SK-N-SH (cell line): ENCODE results near the gene ASCC2. TPM values are rescaled to one million over a fixed set of nuclear protein-coding genes. Genes with fewer than 3 reads are reported as not detected.

ENCODE experiments used
- CTCF ChIA-PET: fragments of 300-600, 350-600 bp; formaldehyde crosslinking; extraction: SDS; loops from one replicate; lab custom pipeline; 2021; lab: Yijun Ruan, JAX
- POLR2A ChIA-PET: fragments of 350-600 bp; sonication (Branson Sonifier 250); formaldehyde crosslinking; extraction: SDS; loops from one replicate; lab custom pipeline; 2020; ENCODE audit warnings: antibody characterized with exemption, inconsistent platforms; lab: Yijun Ruan, JAX
- DNase-seq: peaks from one replicate; pipeline ENCODE4 v3.0.0; 2012
- H2AFZ ChIP-seq: fragments of 200-600 bp; sonication (generic); 2 replicates; pipeline ENCODE4 v1.8.1; 2016; ENCODE audit warnings: antibody characterized with exemption, mild to moderate bottlenecking, low read depth
- H3F3A ChIP-seq: fragments of 200-600 bp; sonication (generic); replicated peaks from 2 replicates; pipeline ENCODE3; 2016; ENCODE audit warnings: antibody characterized with exemption, mild to moderate bottlenecking; ENCODE audit not compliant: insufficient read depth
- H3K27ac ChIP-seq, 2 experiments: fragments of 200-500 bp in 1 of 2; fragments of 200-600 bp in 1 of 2; sonication (Bioruptor generic) in 1 of 2; sonication (generic), shearing (Covaris generic) in 1 of 2; 2 replicates each; pipeline versions ENCODE4 v1.5.1 to v1.6.1; 2014 to 2016; ENCODE audit warnings: low read depth in 2 of 2, inconsistent platforms in 1 of 2, low read length in 1 of 2, mild to moderate bottlenecking in 1 of 2, mixed read lengths in 1 of 2
- H3K27me3 ChIP-seq: fragments of 200-600 bp; sonication (generic), shearing (Covaris generic); 2 replicates; pipeline ENCODE4 v1.6.1; 2016; ENCODE audit warnings: mixed run types; ENCODE audit not compliant: insufficient read depth
- H3K36me3 ChIP-seq, 2 experiments: fragments of 200-500 bp in 1 of 2; fragments of 200-600 bp in 1 of 2; sonication (Bioruptor generic) in 1 of 2; sonication (generic) in 1 of 2; replicated peaks in 1 of 2; 2 replicates each; pipeline versions ENCODE3 to v1.5.1; 2014 to 2016; ENCODE audit warnings: low read length in 1 of 2, mild to moderate bottlenecking in 1 of 2; ENCODE audit not compliant: insufficient read depth in 2 of 2, control insufficient read depth in 1 of 2
- H3K4me1 ChIP-seq, 2 experiments: fragments of 200-500 bp in 1 of 2; fragments of 200-600 bp in 1 of 2; sonication (Bioruptor generic) in 1 of 2; sonication (generic), shearing (Covaris generic) in 1 of 2; 2 replicates each; pipeline versions ENCODE4 v1.5.1 to v1.6.1; 2014 to 2016; ENCODE audit warnings: low read depth in 1 of 2, low read length in 1 of 2, mixed run types in 1 of 2; ENCODE audit not compliant: insufficient read depth in 2 of 2, control insufficient read depth in 1 of 2
- H3K4me2 ChIP-seq: fragments of 200-600 bp; sonication (generic), shearing (Covaris generic); 2 replicates; pipeline ENCODE4 v1.6.1; 2017; ENCODE audit warnings: mixed run types
- H3K4me3 ChIP-seq, 2 experiments: fragments of 200-500 bp in 1 of 2; fragments of 200-600 bp in 1 of 2; sonication (Bioruptor generic) in 1 of 2; sonication (generic), shearing (Covaris generic) in 1 of 2; 2 replicates each; pipeline versions ENCODE4 v1.5.1 to v1.8.1; 2014 to 2016; ENCODE audit warnings: low read depth in 2 of 2, inconsistent platforms in 1 of 2, low read length in 1 of 2, mild to moderate bottlenecking in 1 of 2, mixed read lengths in 1 of 2, moderate library complexity in 1 of 2
- H3K79me2 ChIP-seq: fragments of 200-600 bp; sonication (generic); 2 replicates; pipeline ENCODE4 v1.8.1; 2017; ENCODE audit warnings: mild to moderate bottlenecking; ENCODE audit not compliant: insufficient read depth
- H3K9ac ChIP-seq: fragments of 200-600 bp; sonication (generic); 2 replicates; pipeline ENCODE4 v1.6.1; 2017; ENCODE audit warnings: mixed run types
- H3K9me2 ChIP-seq: fragments of 200-600 bp; sonication (generic); 2 replicates; pipeline ENCODE4 v1.6.1; 2017; ENCODE audit warnings: mixed run types
- H3K9me3 ChIP-seq: fragments of 200-600 bp; sonication (generic); 2 replicates; pipeline ENCODE4 v1.6.1; 2017; ENCODE audit warnings: mixed run types, mild to moderate bottlenecking, moderate library complexity
- H4K20me1 ChIP-seq: fragments of 200-600 bp; sonication (generic); 2 replicates; pipeline ENCODE4 v1.6.1; 2017; ENCODE audit warnings: mild to moderate bottlenecking, mixed run types; ENCODE audit not compliant: insufficient read depth
- FOXJ3 ChIP-seq: sonication (generic); formaldehyde crosslinking; IDR thresholded peaks from 2 replicates; pipeline ENCODE4 v1.5.1; 2020; ENCODE audit warnings: mild to moderate bottlenecking, missing genetic modification reagents
- MEF2A ChIP-seq: IDR thresholded peaks from 2 replicates; pipeline ENCODE4 v1.4.0; 2012; ENCODE audit warnings: low read depth, borderline replicate concordance
- NFIC ChIP-seq: IDR thresholded peaks from 2 replicates; pipeline ENCODE4 v1.4.0; 2012; ENCODE audit warnings: borderline replicate concordance
- NRF1 ChIP-seq: IDR thresholded peaks from 2 replicates; pipeline ENCODE4 v1.6.1; 2012; ENCODE audit warnings: low read depth, mild to moderate bottlenecking, low read length
- POLR2AphosphoS5 ChIP-seq: IDR thresholded peaks from 2 replicates; pipeline ENCODE4 v1.6.1; 2012; ENCODE audit warnings: low read depth, low read length
- RCOR1 ChIP-seq: fragments of 150-350 bp; IDR thresholded peaks from 2 replicates; pipeline ENCODE4 v1.6.1; 2017; ENCODE audit warnings: antibody characterized with exemption, low read length
- RFX5 ChIP-seq: IDR thresholded peaks from 2 replicates; pipeline ENCODE4 v1.6.1; 2012; ENCODE audit warnings: mild to moderate bottlenecking, improper control_type of control experiment, low read length
- RXRA ChIP-seq: IDR thresholded peaks from 2 replicates; pipeline ENCODE4 v1.4.0; 2012; ENCODE audit warnings: low read depth, mild to moderate bottlenecking, borderline replicate concordance
- SIN3A ChIP-seq: IDR thresholded peaks from 2 replicates; pipeline ENCODE4 v1.6.1; 2012; ENCODE audit warnings: low read depth, mild to moderate bottlenecking, low read length, moderate library complexity, borderline replicate concordance
- WGBS: methylation state at CpG from one replicate; pipeline ENCODE4 v1.1.6; 2017; ENCODE audit warnings: low lambda C conversion rate; 5-methylcytosine and 5-hydroxymethylcytosine counted together
- polyA plus RNA-seq, 3 experiments: library from polyadenylated mRNA; depleted of rRNA; stranded (reverse); fragments of >200 nt; gene quantifications; 2 replicates each; pipeline ENCODE4 v1.2.3, GENCODE V29; 2012
- TF ChIP-seq, protein P1 (sequence below): IDR thresholded peaks from 2 replicates; pipeline ENCODE4 v1.4.0; 2012; ENCODE audit warnings: low read depth, borderline replicate concordance
- TF ChIP-seq, protein P2 (sequence below): IDR thresholded peaks from 2 replicates; pipeline ENCODE4; 2012

The ASCC2 gene
- polyA plus RNA-seq, 1 of the 3 experiments (the other 2 are of a cell fraction) = 82.0 TPM

DNA sequence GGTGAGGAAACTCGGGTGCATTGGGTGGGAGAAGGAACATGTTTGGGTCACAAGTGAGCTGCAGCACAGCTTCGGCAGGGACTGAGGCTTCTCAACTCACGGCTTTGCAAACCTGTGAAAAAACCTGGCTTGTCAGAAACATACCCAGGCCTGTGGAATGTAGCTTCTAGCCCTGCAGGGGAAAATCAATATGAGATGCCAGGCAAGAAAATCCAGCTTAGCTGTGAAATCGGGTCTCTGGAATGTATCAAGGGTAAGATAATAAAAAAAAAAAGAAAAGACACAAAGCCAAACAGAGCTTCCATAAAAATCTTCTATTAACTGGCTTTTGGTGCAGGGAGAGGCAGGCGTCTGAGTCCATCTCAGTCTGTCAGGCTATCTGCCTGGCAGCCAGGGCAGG lies 42.4 kb downstream of the ASCC2 start:
- H4K20me1 ChIP-seq = no peaks in the 10 kb centered on the region
- peaks cover 17 to 32% of the 10 kb centered on the region in 2 experiments for H3K4me1 ChIP-seq
- no peaks in the 10 kb centered on the region for H3F3A ChIP-seq
- ChIA-PET POLR2A (interaction anchor here (0.6 kb wide), 1 partner anchor 62 kb away, joined by 4 read pairs; no protein-coding TSS in a partner anchor), CTCF (interaction anchor here (0.6 to 1.6 kb wide), 5 partner anchors 105 to 314 kb away, joined by 3 to 7 read pairs (median 4); no protein-coding TSS in a partner anchor)
- H3K27ac ChIP-seq = peak overlapping the region in 1 of 2 experiments; percentile 16; a peak in 2 of 4 replicates
- H3K9ac ChIP-seq = no peak overlapping the region
- WGBS = 68% methylated on average over 5 of the region's 5 CpGs
- no peaks in the 10 kb centered on the region for H3K9me3 ChIP-seq
- DNase-seq = no peak
- no peak overlapping the region for H3K4me2 ChIP-seq
- H3K27me3 ChIP-seq = no peaks in the 10 kb centered on the region
- no peak overlapping the region for H3K4me3 ChIP-seq
- TF ChIP-seq, protein P1, sequence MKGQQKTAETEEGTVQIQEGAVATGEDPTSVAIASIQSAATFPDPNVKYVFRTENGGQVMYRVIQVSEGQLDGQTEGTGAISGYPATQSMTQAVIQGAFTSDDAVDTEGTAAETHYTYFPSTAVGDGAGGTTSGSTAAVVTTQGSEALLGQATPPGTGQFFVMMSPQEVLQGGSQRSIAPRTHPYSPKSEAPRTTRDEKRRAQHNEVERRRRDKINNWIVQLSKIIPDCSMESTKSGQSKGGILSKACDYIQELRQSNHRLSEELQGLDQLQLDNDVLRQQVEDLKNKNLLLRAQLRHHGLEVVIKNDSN = no peak
- H3K9me2 ChIP-seq = no peaks in the 10 kb centered on the region
- peaks cover 14% of the 10 kb centered on the region; the same call in 1 of the 2 replicates for H3K79me2 ChIP-seq
- peaks cover 34 to 43% of the 10 kb centered on the region in 2 experiments for H3K36me3 ChIP-seq
- H2AFZ ChIP-seq = no peak overlapping the region

DNA sequence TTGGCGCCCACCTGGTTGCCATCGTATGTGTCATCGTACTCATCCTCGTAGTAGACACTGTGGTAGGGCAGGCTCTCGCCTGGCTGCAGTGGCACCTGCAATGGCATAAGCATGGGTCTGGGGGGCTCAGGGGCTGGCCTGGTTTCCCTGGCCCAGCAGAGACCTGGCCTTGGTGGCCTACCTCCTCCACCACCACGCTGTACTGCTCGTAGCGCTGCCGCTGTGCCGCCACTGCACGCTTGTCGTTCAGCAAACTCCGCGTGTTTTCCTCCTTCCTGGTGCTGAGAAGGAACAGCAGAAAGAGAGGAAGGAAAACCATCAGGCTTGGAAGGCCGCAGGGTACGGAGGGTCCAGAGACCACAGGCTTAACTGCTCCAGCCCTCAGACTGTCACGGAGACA lies 44.7 kb downstream of the ASCC2 start:
- H3K4me2 ChIP-seq = no peak overlapping the region
- H3K4me1 ChIP-seq = peaks cover 6 to 15% of the 10 kb centered on the region in 2 experiments; a peak in 3 of 4 replicates
- H3K9ac ChIP-seq = no peak overlapping the region
- no peak overlapping the region for H2AFZ ChIP-seq
- no peak for TF ChIP-seq SIN3A
- TF ChIP-seq POLR2AphosphoS5 = no peak
- H3K4me3 ChIP-seq = no peak overlapping the region
- WGBS = 93% methylated on average over 12 of the region's 17 CpGs
- H3F3A ChIP-seq = peaks cover 5% of the 10 kb centered on the region
- H3K9me2 ChIP-seq = no peaks in the 10 kb centered on the region
- POLR2A ChIA-PET = no interaction called here
- CTCF ChIA-PET = interaction anchor here (0.7 kb wide), 1 partner anchor 213 kb away, joined by 3 read pairs; no protein-coding TSS in a partner anchor
- no peaks in the 10 kb centered on the region for H4K20me1 ChIP-seq
- H3K27ac ChIP-seq = no peak overlapping the region
- no peaks in the 10 kb centered on the region for H3K27me3 ChIP-seq
- DNase-seq = no peak
- H3K79me2 ChIP-seq = peaks cover 7% of the 10 kb centered on the region; the same call in 1 of the 2 replicates
- no peaks in the 10 kb centered on the region for H3K9me3 ChIP-seq
- H3K36me3 ChIP-seq = peaks cover 42 to 56% of the 10 kb centered on the region in 2 experiments

DNA sequence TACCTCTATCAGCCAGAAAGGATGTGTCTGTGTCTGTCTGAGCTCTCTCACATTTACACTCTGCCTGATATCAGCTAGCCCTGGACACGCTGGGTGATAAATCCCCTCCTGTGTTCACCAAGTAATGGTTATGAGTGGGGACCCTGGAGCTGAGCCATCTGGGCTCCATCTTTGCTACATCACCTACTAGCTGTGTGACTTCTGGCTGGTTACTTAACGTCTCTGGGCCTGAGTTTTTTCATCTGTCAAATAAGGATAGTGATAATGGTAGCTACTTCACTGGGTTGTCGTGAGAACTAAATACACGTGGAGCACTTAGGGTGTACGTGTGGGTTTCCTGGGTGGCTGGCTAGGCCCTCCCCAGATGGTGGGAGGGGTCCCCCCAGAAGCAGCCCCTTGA lies 48.0 kb downstream of the ASCC2 start:
- H3K9me3 ChIP-seq = no peaks in the 10 kb centered on the region
- ChIA-PET CTCF (interaction anchor here (0.6 to 1.8 kb wide), 4 partner anchors 12 to 585 kb away, joined by 3 to 6 read pairs (median 4); no protein-coding TSS in a partner anchor), POLR2A (no interaction called here)
- no peak for DNase-seq
- no peaks in the 10 kb centered on the region for H3K79me2 ChIP-seq
- WGBS = 99% methylated on average over 5 of the region's 5 CpGs
- peaks cover 29 to 51% of the 10 kb centered on the region in 2 experiments for H3K36me3 ChIP-seq
- H2AFZ ChIP-seq = no peak overlapping the region
- TF ChIP-seq RFX5 (no peak), MEF2A (no peak), RCOR1 (no peak), RXRA (no peak), FOXJ3 (CRISPR knock-in tag) (no peak), NFIC (no peak), NRF1 (no peak)
- TF ChIP-seq, protein P2, sequence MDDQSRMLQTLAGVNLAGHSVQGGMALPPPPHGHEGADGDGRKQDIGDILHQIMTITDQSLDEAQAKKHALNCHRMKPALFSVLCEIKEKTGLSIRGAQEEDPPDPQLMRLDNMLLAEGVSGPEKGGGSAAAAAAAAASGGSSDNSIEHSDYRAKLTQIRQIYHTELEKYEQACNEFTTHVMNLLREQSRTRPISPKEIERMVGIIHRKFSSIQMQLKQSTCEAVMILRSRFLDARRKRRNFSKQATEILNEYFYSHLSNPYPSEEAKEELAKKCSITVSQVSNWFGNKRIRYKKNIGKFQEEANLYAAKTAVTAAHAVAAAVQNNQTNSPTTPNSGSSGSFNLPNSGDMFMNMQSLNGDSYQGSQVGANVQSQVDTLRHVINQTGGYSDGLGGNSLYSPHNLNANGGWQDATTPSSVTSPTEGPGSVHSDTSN = no peak
- no peaks in the 10 kb centered on the region for H4K20me1 ChIP-seq
- no peak overlapping the region for H3K4me3 ChIP-seq
- H3K9ac ChIP-seq = no peak overlapping the region
- no peaks in the 10 kb centered on the region for H3K4me1 ChIP-seq
- H3K4me2 ChIP-seq = no peak overlapping the region
- H3K9me2 ChIP-seq = no peaks in the 10 kb centered on the region
- peaks cover 5% of the 10 kb centered on the region for H3F3A ChIP-seq
- H3K27ac ChIP-seq = no peak overlapping the region
- no peaks in the 10 kb centered on the region for H3K27me3 ChIP-seq
